ENCODE data around the gene UQCRHL. TPM values are rescaled to one million over a fixed set of nuclear protein-coding genes. Genes with fewer than 3 reads are reported as not detected.

The UQCRHL gene
- total RNA-seq, 4 donors from 2014 or later, result 0.40 to 1.4 (median 0.85) TPM

- H3K27me3 ChIP-seq, result no peaks in the 10 kb centered on the region
- TF ChIP-seq CTCF (IDR thresholded peaks at IDR 0.05) (no peak), POLR2AphosphoS5 (IDR thresholded peaks at IDR 0.05) (peak; percentile 25)
- no peaks in the 10 kb centered on the region for H3K9me3 ChIP-seq
- ATAC-seq, result no peak
- H3K4me3 ChIP-seq, result no peak overlapping the region
- H3K36me3 ChIP-seq, result peaks cover 0 to 41% of the 10 kb centered on the region in 2 donors
- peaks cover 0 to 12% (median 4%) of the 10 kb centered on the region in 3 donors for H3K4me1 ChIP-seq
- 31% methylated on average over 4 of the region's 10 CpGs; no CpG with 5 or more reads in 1 of the 2 donors for WGBS, 2 donors (ENCODE audit: low coverage in 1 of 2)
- H3K27ac ChIP-seq, result no peak overlapping the region
Observed at GRCh38 chr1:15786581-15786980, 20.9 kb downstream of the UQCRHL start.

GRCh38 chr1:15785683-15786082 is 21.8 kb downstream of the UQCRHL start:
- H3K4me1 ChIP-seq, result peaks cover 0 to 12% (median 4%) of the 10 kb centered on the region in 3 donors

GRCh38 chr1:15777909-15778707 is 29.3 kb downstream of the UQCRHL start:
- no peak for ATAC-seq
- H3K27me3 ChIP-seq, result no peaks in the 10 kb centered on the region
- 66 to 81% methylated on average over 2 to 7 of the region's 7 CpGs for WGBS, 2 donors (ENCODE audit: low coverage in 1 of 2)
- peaks cover 0 to 87% of the 10 kb centered on the region in 2 donors for H3K36me3 ChIP-seq
- no peaks in the 10 kb centered on the region for H3K9me3 ChIP-seq
- H3K27ac ChIP-seq, result no peak overlapping the region
- H3K4me1 ChIP-seq, result no peaks in the 10 kb centered on the region
- TF ChIP-seq POLR2A (IDR thresholded peaks at IDR 0.05), result no peak
- TF ChIP-seq EP300 (IDR thresholded peaks at IDR 0.05), result no peak
- no peak for TF ChIP-seq CTCF (IDR thresholded peaks at IDR 0.05)
- H3K4me3 ChIP-seq, result no peak overlapping the region

More at GRCh38 chr1:15785683-15786082, 21.8 kb downstream of the UQCRHL start:
- peak; percentile 20 for ATAC-seq
- Histone ChIP-seq H3K27ac (no peak overlapping the region), H3K4me3 (no peak overlapping the region), H3K9me3 (no peaks in the 10 kb centered on the region), H3K27me3 (no peaks in the 10 kb centered on the region), H3K36me3 (peaks cover 0 to 49% of the 10 kb centered on the region in 2 donors)
- WGBS, 2 donors (ENCODE audit: low coverage in 1 of 2), result 63 to 93% methylated on average over 2 of the region's 8 CpGs
- TF ChIP-seq CTCF (IDR thresholded peaks at IDR 0.05), result no peak
- no peak for TF ChIP-seq POLR2AphosphoS5 (IDR thresholded peaks at IDR 0.05)

- H3K4me3 ChIP-seq, result no peak overlapping the region
- WGBS, 2 donors (ENCODE audit: low coverage in 1 of 2), result 50% methylated on average over 2 of the region's 2 CpGs; no CpG with 5 or more reads in 1 of the 2 donors
- H3K9me3 ChIP-seq, result no peaks in the 10 kb centered on the region
- no peaks in the 10 kb centered on the region for H3K27me3 ChIP-seq
- no peak overlapping the region for H3K27ac ChIP-seq
- ATAC-seq, result no peak
- peaks cover 0 to 91% of the 10 kb centered on the region in 2 donors for H3K36me3 ChIP-seq
- no peak for TF ChIP-seq CTCF (IDR thresholded peaks at IDR 0.05)
- TF ChIP-seq EP300 (IDR thresholded peaks at IDR 0.05), result no peak
- no peak for TF ChIP-seq POLR2A (IDR thresholded peaks at IDR 0.05)
- TF ChIP-seq POLR2AphosphoS5 (IDR thresholded peaks at IDR 0.05), result no peak
- no peaks in the 10 kb centered on the region for H3K4me1 ChIP-seq
Observed at GRCh38 chr1:15775706-15776105, 31.7 kb downstream of the UQCRHL start.
